CD4-positive, alpha-beta T cell treated with Interleukin-17A for 1 hour (primary cell): ENCODE data around the gene TIE1.

Experiments
- DNase-seq: peaks from one replicate; pipeline ENCODE4 v3.0.0-alpha.2; 2020

The TIE1 gene

GRCh38 chr1:43344267-43344850, 43.6 kb downstream of the TIE1 start:
- no peak for DNase-seq

GRCh38 chr1:43345120-43345519, 44.3 kb downstream of the TIE1 start:
- no peak for DNase-seq

GRCh38 chr1:43346636-43347035, 45.9 kb downstream of the TIE1 start:
- DNase-seq = no peak

GRCh38 chr1:43348343-43348808, 47.6 kb downstream of the TIE1 start:
- DNase-seq = no peak

GRCh38 chr1:43348809-43349593, 48.2 kb downstream of the TIE1 start:
- peak; percentile 87 for DNase-seq

- DNase-seq = no peak
Measured at GRCh38 chr1:43349594-43350306, 49.0 kb downstream of the TIE1 start.

GRCh38 chr1:43350976-43351375, 50.2 kb downstream of the TIE1 start:
- no peak for DNase-seq

- no peak for DNase-seq
Measured at GRCh38 chr1:43351421-43352350, 50.9 kb downstream of the TIE1 start.

GRCh38 chr1:43352351-43352705, 51.5 kb downstream of the TIE1 start:
- DNase-seq = no peak

- DNase-seq = no peak
Measured at GRCh38 chr1:43352881-43353280, 52.1 kb downstream of the TIE1 start.

- no peak for DNase-seq
Measured at GRCh38 chr1:43354471-43354870, 53.7 kb downstream of the TIE1 start.

- DNase-seq = no peak
Measured at GRCh38 chr1:43354936-43355335, 54.2 kb downstream of the TIE1 start.

GRCh38 chr1:43357251-43357650, 56.5 kb downstream of the TIE1 start:
- no peak for DNase-seq

GRCh38 chr1:43358121-43358745, 57.5 kb downstream of the TIE1 start:
- DNase-seq = peak; percentile 36

- peak; percentile 97 for DNase-seq
Measured at GRCh38 chr1:43358746-43359693, 58.2 kb downstream of the TIE1 start, which contains the start of gene CDC20. TSS of gene CDC20 (plus strand) at chr1:43358981. CDS start at chr1:43359216, 235 bp downstream.

GRCh38 chr1:43359696-43360095, 58.9 kb downstream of the TIE1 start:
- no peak for DNase-seq

GRCh38 chr1:43360616-43361015, 59.8 kb downstream of the TIE1 start:
- DNase-seq = no peak

GRCh38 chr1:43363283-43363934, 62.6 kb downstream of the TIE1 start:
- no peak for DNase-seq

- no peak for DNase-seq
Measured at GRCh38 chr1:43363935-43364525, 63.2 kb downstream of the TIE1 start.

GRCh38 chr1:43365678-43366077, 64.9 kb downstream of the TIE1 start:
- DNase-seq = no peak
